Calu3 (cell line): ENCODE data around the gene GREM2. TPM values are rescaled to one million over a fixed set of nuclear protein-coding genes. Genes with fewer than 3 reads are reported as not detected.

ENCODE experiments used
- Bru-seq: library from RNA; stranded (reverse); fragments of 400-500 nt; gene quantifications from one replicate; lab custom pipeline; 2021; lab: Mats Ljungman, UMichigan
- BruChase-seq, 2 experiments: library from RNA; stranded (reverse); fragments of 400-500 nt; gene quantifications; one replicate each; lab custom pipeline; 2021; lab: Mats Ljungman, UMichigan
- BruUV-seq: library from RNA; stranded (reverse); fragments of 400-500 nt; replicated peaks from 2 replicates; lab custom pipeline; 2021; lab: Mats Ljungman, UMichigan
- CTCF ChIA-PET: fragments of 300-600 bp; sonication (Branson Sonifier 250); formaldehyde crosslinking; loops from one replicate; lab custom pipeline; 2022; ENCODE audit warnings: antibody characterized with exemption; lab: Charles Lee
- DNase-seq: peaks from one replicate; pipeline ENCODE4 v3.0.0; 2022
- H3K27ac Mint-ChIP-seq: one replicate; pipeline ENCODE4 v1.8.0; 2022; ENCODE audit warnings: mixed read lengths; ENCODE audit not compliant: unreplicated experiment
- H3K27me3 Mint-ChIP-seq: one replicate; pipeline ENCODE4 v1.8.0; 2022; ENCODE audit warnings: mixed read lengths; ENCODE audit not compliant: unreplicated experiment
- H3K36me3 Mint-ChIP-seq: one replicate; pipeline ENCODE4 v1.8.0; 2022; ENCODE audit warnings: mild to moderate bottlenecking, moderate library complexity, mixed read lengths; ENCODE audit not compliant: insufficient read depth, unreplicated experiment
- H3K4me1 Mint-ChIP-seq: one replicate; pipeline ENCODE4 v1.8.0; 2022; ENCODE audit warnings: mild to moderate bottlenecking, low read depth, mixed read lengths; ENCODE audit not compliant: unreplicated experiment
- H3K4me3 Mint-ChIP-seq: one replicate; pipeline ENCODE4 v1.8.0; 2022; ENCODE audit warnings: mild to moderate bottlenecking, low read depth, moderate library complexity, mixed read lengths; ENCODE audit not compliant: unreplicated experiment
- H3K9me3 Mint-ChIP-seq: one replicate; pipeline ENCODE4 v1.8.0; 2022; ENCODE audit warnings: low read depth, mixed read lengths; ENCODE audit not compliant: unreplicated experiment
- intact Hi-C: fragments of 100-400 bp; cut with micrococcal nuclease; formaldehyde crosslinking; loops from one replicate; pipeline ENCODE4 v1.10.0; 2022; ENCODE audit not compliant: unreplicated experiment
- long read RNA-seq: library from polyadenylated mRNA; stranded (forward); transcript quantifications from one replicate; pipeline ENCODE4 v2.0.0, GENCODE V29; 2022
- total RNA-seq: library from RNA; stranded (reverse); gene quantifications from 2 replicates; pipeline ENCODE4 v1.2.3, GENCODE V29; 2022
- TF ChIP-seq, protein P1 (sequence below): fragments of 200-600 bp; IDR thresholded peaks from one replicate; pipeline ENCODE4 v1.8.0; 2022; ENCODE audit warnings: antibody characterized with exemption; ENCODE audit not compliant: unreplicated experiment

GREM2 gene
- total RNA-seq (not detected in 2 replicates), Bru-seq, nascent RNA (percentile 6 among the genes with signal in this experiment), BruChase-seq, experiment 1, labeled RNA remaining after a 6-hour chase (percentile 4 among the genes with signal in this experiment), BruChase-seq, experiment 2, labeled RNA remaining after a 2-hour chase (percentile 7 among the genes with signal in this experiment)
- long read RNA-seq: 0 reads

- intact Hi-C loops: loop anchor here (1.0 to 5.0 kb wide), 2 partner anchors 80 to 421 kb away; no protein-coding TSS in a partner anchor
- TF ChIP-seq, protein P1, sequence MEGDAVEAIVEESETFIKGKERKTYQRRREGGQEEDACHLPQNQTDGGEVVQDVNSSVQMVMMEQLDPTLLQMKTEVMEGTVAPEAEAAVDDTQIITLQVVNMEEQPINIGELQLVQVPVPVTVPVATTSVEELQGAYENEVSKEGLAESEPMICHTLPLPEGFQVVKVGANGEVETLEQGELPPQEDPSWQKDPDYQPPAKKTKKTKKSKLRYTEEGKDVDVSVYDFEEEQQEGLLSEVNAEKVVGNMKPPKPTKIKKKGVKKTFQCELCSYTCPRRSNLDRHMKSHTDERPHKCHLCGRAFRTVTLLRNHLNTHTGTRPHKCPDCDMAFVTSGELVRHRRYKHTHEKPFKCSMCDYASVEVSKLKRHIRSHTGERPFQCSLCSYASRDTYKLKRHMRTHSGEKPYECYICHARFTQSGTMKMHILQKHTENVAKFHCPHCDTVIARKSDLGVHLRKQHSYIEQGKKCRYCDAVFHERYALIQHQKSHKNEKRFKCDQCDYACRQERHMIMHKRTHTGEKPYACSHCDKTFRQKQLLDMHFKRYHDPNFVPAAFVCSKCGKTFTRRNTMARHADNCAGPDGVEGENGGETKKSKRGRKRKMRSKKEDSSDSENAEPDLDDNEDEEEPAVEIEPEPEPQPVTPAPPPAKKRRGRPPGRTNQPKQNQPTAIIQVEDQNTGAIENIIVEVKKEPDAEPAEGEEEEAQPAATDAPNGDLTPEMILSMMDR: no peak
- DNase-seq: peak; percentile 54
- Mint-ChIP-seq H3K36me3 (peaks cover 16% of the 10 kb centered on the region), H3K4me1 (peaks cover 26% of the 10 kb centered on the region), H3K27ac (peak within 1 kb of the TSS; percentile 6), H3K27me3 (peaks cover 55% of the 10 kb centered on the region), H3K9me3 (no peaks in the 10 kb centered on the region), H3K4me3 (peak within 1 kb of the TSS; percentile 86)
- BruUV-seq: no TSS peak
- CTCF ChIA-PET: interaction anchor here (0.6 kb wide), 1 partner anchor 50 kb away, joined by 3 read pairs; no protein-coding TSS in a partner anchor
Observed at GRCh38 chr1:240611619-240612480, at the start of gene GREM2. TSS of gene GREM2 (minus strand) at chr1:240612155. CDS start at chr1:240493475, 118,680 bp downstream.

DNA sequence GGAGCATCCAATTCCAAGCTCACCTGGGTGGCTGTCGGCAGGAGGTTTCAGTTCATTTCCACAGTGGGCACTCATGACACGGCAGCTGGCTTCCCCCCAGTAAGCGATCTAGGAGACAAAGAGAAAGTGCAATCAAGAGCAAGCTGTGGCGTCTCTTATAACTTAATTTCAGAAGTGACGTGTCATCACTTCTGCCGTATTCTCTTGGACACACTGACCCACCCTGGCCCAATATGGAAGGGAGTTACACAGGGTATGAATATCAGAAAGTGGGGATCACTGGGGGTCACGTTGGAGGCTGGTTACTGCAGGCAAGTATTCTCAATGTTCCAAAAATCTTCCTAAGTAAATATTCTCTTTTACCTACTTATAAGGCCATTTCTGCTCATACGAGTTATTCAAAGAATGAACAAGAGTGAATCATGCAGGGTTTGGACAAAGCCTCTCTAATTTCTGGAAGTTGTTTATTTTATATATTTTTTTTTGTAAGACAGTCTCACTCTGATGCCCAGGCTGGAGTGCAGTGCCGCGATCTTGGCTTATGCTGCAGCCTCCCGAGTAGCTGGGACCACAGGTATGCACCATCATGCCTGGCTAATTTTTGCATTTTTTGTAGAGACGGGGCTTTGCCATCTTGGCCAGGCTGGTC is 46.5 kb upstream of the GREM2 start:
- no peak overlapping the region for H3K27ac Mint-ChIP-seq
- peaks cover 7% of the 10 kb centered on the region for H3K27me3 Mint-ChIP-seq
- TF ChIP-seq, protein P1: no peak
- no peaks in the 10 kb centered on the region for H3K4me1 Mint-ChIP-seq
- peaks cover 2% of the 10 kb centered on the region for H3K9me3 Mint-ChIP-seq
- no peak overlapping the region for H3K4me3 Mint-ChIP-seq
- intact Hi-C loops: no loop called here
- no peak for DNase-seq
- H3K36me3 Mint-ChIP-seq: peaks cover 5% of the 10 kb centered on the region
- CTCF ChIA-PET: interaction anchor here (0.6 kb wide), 1 partner anchor 92 kb away, joined by 3 read pairs; no protein-coding TSS in a partner anchor
- no TSS peak for BruUV-seq

DNA sequence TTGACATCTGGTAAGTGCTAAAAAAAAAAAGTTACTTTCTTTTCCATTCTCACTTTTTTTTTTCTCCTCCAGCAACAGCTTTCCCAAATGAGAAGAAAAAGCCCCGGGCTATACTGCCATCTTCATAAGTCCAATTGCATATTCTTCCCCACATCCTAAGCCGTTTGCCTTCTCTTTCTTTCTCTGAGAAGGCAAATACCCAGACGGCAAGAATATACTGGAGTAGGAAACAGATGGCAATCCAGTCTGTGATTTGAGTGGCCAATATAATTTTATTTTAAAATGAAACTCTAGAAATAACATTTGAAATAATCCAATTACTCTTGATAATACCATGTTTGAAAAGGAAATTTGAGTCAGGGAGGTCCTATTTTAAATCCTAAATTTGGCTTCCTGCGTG is 44.6 kb upstream of the GREM2 start:
- Mint-ChIP-seq H3K27me3 (peaks cover 22% of the 10 kb centered on the region), H3K9me3 (peaks cover 5% of the 10 kb centered on the region), H3K4me3 (no peak overlapping the region), H3K36me3 (peaks cover 5% of the 10 kb centered on the region), H3K27ac (no peak overlapping the region), H3K4me1 (no peaks in the 10 kb centered on the region)
- BruUV-seq: no TSS peak
- no peak for DNase-seq
- intact Hi-C loops: no loop called here
- TF ChIP-seq, protein P1: no peak
- CTCF ChIA-PET: interaction anchor here (0.6 kb wide), 1 partner anchor 1162 kb away, joined by 3 read pairs; no protein-coding TSS in a partner anchor

- BruUV-seq: no TSS peak
- Mint-ChIP-seq H3K4me1 (no peaks in the 10 kb centered on the region), H3K27me3 (peaks cover 15% of the 10 kb centered on the region), H3K9me3 (peaks cover 3% of the 10 kb centered on the region), H3K27ac (no peak overlapping the region), H3K36me3 (no peaks in the 10 kb centered on the region), H3K4me3 (no peak overlapping the region)
- no peak for DNase-seq
- TF ChIP-seq, protein P1: no peak
- intact Hi-C loops: no loop called here
- CTCF ChIA-PET: no interaction called here
Observed at GRCh38 chr1:240652961-240653409, 41.0 kb upstream of the GREM2 start.
